T-helper 1 cell treated with Interleukin-12 subunit alpha and Interleukin-12 subunit beta and Interleukin-4 antibody, amounts not matched to agents 30 μg/mL and 1 μg/mL, for 36 hours (primary cell): ENCODE results near the gene EFHC2.

ENCODE experiments used
- H3K27ac Mint-ChIP-seq: one replicate; pipeline ENCODE4 v1.8.0; 2021; ENCODE audit warnings: mild to moderate bottlenecking, mixed read lengths
- H3K27me3 Mint-ChIP-seq: one replicate; pipeline ENCODE4 v1.8.0; 2021; ENCODE audit warnings: low read depth, mixed read lengths
- H3K36me3 Mint-ChIP-seq: one replicate; pipeline ENCODE4 v1.8.0; 2021; ENCODE audit warnings: low read depth, mixed read lengths
- H3K4me1 Mint-ChIP-seq: one replicate; pipeline ENCODE4 v1.8.0; 2021; ENCODE audit warnings: low read depth, mixed read lengths
- H3K4me3 Mint-ChIP-seq: one replicate; pipeline ENCODE4 v1.8.0; 2021; ENCODE audit warnings: mild to moderate bottlenecking, moderate library complexity, mixed read lengths
- H3K9me3 Mint-ChIP-seq: one replicate; pipeline ENCODE4 v1.8.0; 2021; ENCODE audit warnings: mixed read lengths

EFHC2 gene

GRCh38 chrX:44175455-44175854, 168.0 kb downstream of the EFHC2 start:
- no peaks in the 10 kb centered on the region for H3K4me1 Mint-ChIP-seq
- H3K36me3 Mint-ChIP-seq, result no peaks in the 10 kb centered on the region
- H3K27ac Mint-ChIP-seq, result no peak overlapping the region
- no peaks in the 10 kb centered on the region for H3K27me3 Mint-ChIP-seq
- H3K9me3 Mint-ChIP-seq, result no peaks in the 10 kb centered on the region
- H3K4me3 Mint-ChIP-seq, result no peak overlapping the region

- Mint-ChIP-seq H3K36me3 (no peaks in the 10 kb centered on the region), H3K4me1 (no peaks in the 10 kb centered on the region), H3K4me3 (no peak overlapping the region), H3K9me3 (no peaks in the 10 kb centered on the region), H3K27me3 (no peaks in the 10 kb centered on the region), H3K27ac (no peak overlapping the region)
Observed at GRCh38 chrX:44174061-44174460, 169.4 kb downstream of the EFHC2 start.

GRCh38 chrX:44173219-44173618, 170.3 kb downstream of the EFHC2 start:
- H3K4me1 Mint-ChIP-seq, result no peaks in the 10 kb centered on the region

GRCh38 chrX:44167116-44167515, 176.4 kb downstream of the EFHC2 start:
- Mint-ChIP-seq H3K27ac (no peak overlapping the region), H3K4me3 (no peak overlapping the region), H3K27me3 (no peaks in the 10 kb centered on the region), H3K9me3 (no peaks in the 10 kb centered on the region), H3K36me3 (no peaks in the 10 kb centered on the region), H3K4me1 (no peaks in the 10 kb centered on the region)

More at GRCh38 chrX:44173219-44173618, 170.3 kb downstream of the EFHC2 start:
- Mint-ChIP-seq H3K27ac (no peak overlapping the region), H3K27me3 (no peaks in the 10 kb centered on the region), H3K9me3 (no peaks in the 10 kb centered on the region), H3K4me3 (no peak overlapping the region), H3K36me3 (no peaks in the 10 kb centered on the region)

- Mint-ChIP-seq H3K27ac (no peak overlapping the region), H3K36me3 (no peaks in the 10 kb centered on the region), H3K4me1 (no peaks in the 10 kb centered on the region), H3K9me3 (peaks cover 3% of the 10 kb centered on the region), H3K27me3 (no peaks in the 10 kb centered on the region), H3K4me3 (no peak overlapping the region)
Observed at GRCh38 chrX:44162964-44163475, 180.5 kb downstream of the EFHC2 start.

GRCh38 chrX:44157858-44158257, 185.6 kb downstream of the EFHC2 start:
- H3K4me1 Mint-ChIP-seq, result no peaks in the 10 kb centered on the region
- H3K27me3 Mint-ChIP-seq, result no peaks in the 10 kb centered on the region
- peaks cover 3% of the 10 kb centered on the region for H3K9me3 Mint-ChIP-seq
- no peaks in the 10 kb centered on the region for H3K36me3 Mint-ChIP-seq
- H3K4me3 Mint-ChIP-seq, result no peak overlapping the region
- H3K27ac Mint-ChIP-seq, result no peak overlapping the region

- H3K9me3 Mint-ChIP-seq, result peaks cover 3% of the 10 kb centered on the region
- no peak overlapping the region for H3K4me3 Mint-ChIP-seq
- no peak overlapping the region for H3K27ac Mint-ChIP-seq
- H3K36me3 Mint-ChIP-seq, result no peaks in the 10 kb centered on the region
- H3K4me1 Mint-ChIP-seq, result no peaks in the 10 kb centered on the region
- no peaks in the 10 kb centered on the region for H3K27me3 Mint-ChIP-seq
Observed at GRCh38 chrX:44157283-44157682, 186.2 kb downstream of the EFHC2 start.

- Mint-ChIP-seq H3K4me1 (no peaks in the 10 kb centered on the region), H3K4me3 (no peak overlapping the region), H3K27me3 (no peaks in the 10 kb centered on the region), H3K27ac (no peak overlapping the region), H3K36me3 (no peaks in the 10 kb centered on the region), H3K9me3 (peaks cover 3% of the 10 kb centered on the region)
Observed at GRCh38 chrX:44156726-44157125, 186.7 kb downstream of the EFHC2 start.

- Mint-ChIP-seq H3K4me3 (no peak overlapping the region), H3K27ac (no peak overlapping the region), H3K27me3 (no peaks in the 10 kb centered on the region), H3K9me3 (peaks cover 3% of the 10 kb centered on the region), H3K4me1 (no peaks in the 10 kb centered on the region), H3K36me3 (no peaks in the 10 kb centered on the region)
Observed at GRCh38 chrX:44155126-44155525, 188.3 kb downstream of the EFHC2 start.

- no peaks in the 10 kb centered on the region for H3K4me1 Mint-ChIP-seq
- no peak overlapping the region for H3K4me3 Mint-ChIP-seq
- H3K9me3 Mint-ChIP-seq, result no peaks in the 10 kb centered on the region
- no peaks in the 10 kb centered on the region for H3K27me3 Mint-ChIP-seq
- no peak overlapping the region for H3K27ac Mint-ChIP-seq
- H3K36me3 Mint-ChIP-seq, result no peaks in the 10 kb centered on the region
Observed at GRCh38 chrX:44152852-44153251, 190.6 kb downstream of the EFHC2 start.

GRCh38 chrX:44147130-44147529, 196.3 kb downstream of the EFHC2 start:
- Mint-ChIP-seq H3K36me3 (no peaks in the 10 kb centered on the region), H3K4me1 (no peaks in the 10 kb centered on the region), H3K27me3 (no peaks in the 10 kb centered on the region), H3K27ac (no peak overlapping the region), H3K4me3 (no peak overlapping the region), H3K9me3 (no peaks in the 10 kb centered on the region)

GRCh38 chrX:44144177-44144945, 199.1 kb downstream of the EFHC2 start:
- H3K4me3 Mint-ChIP-seq, result no peak overlapping the region
- no peak overlapping the region for H3K27ac Mint-ChIP-seq
- no peaks in the 10 kb centered on the region for H3K4me1 Mint-ChIP-seq
- no peaks in the 10 kb centered on the region for H3K36me3 Mint-ChIP-seq
- H3K9me3 Mint-ChIP-seq, result no peaks in the 10 kb centered on the region
- H3K27me3 Mint-ChIP-seq, result no peaks in the 10 kb centered on the region

- no peaks in the 10 kb centered on the region for H3K9me3 Mint-ChIP-seq
- H3K4me1 Mint-ChIP-seq, result no peaks in the 10 kb centered on the region
- no peak overlapping the region for H3K27ac Mint-ChIP-seq
- no peaks in the 10 kb centered on the region for H3K27me3 Mint-ChIP-seq
- no peak overlapping the region for H3K4me3 Mint-ChIP-seq
- H3K36me3 Mint-ChIP-seq, result no peaks in the 10 kb centered on the region
Observed at GRCh38 chrX:44143061-44143602, 200.3 kb downstream of the EFHC2 start.

- no peak overlapping the region for H3K4me3 Mint-ChIP-seq
- H3K4me1 Mint-ChIP-seq, result no peaks in the 10 kb centered on the region
- no peaks in the 10 kb centered on the region for H3K36me3 Mint-ChIP-seq
- H3K27ac Mint-ChIP-seq, result no peak overlapping the region
- H3K27me3 Mint-ChIP-seq, result no peaks in the 10 kb centered on the region
- no peaks in the 10 kb centered on the region for H3K9me3 Mint-ChIP-seq
Observed at GRCh38 chrX:44130189-44130588, 213.3 kb downstream of the EFHC2 start.

- no peaks in the 10 kb centered on the region for H3K4me1 Mint-ChIP-seq
- H3K36me3 Mint-ChIP-seq, result no peaks in the 10 kb centered on the region
- H3K27ac Mint-ChIP-seq, result no peak overlapping the region
- no peaks in the 10 kb centered on the region for H3K9me3 Mint-ChIP-seq
- H3K4me3 Mint-ChIP-seq, result no peak overlapping the region
- H3K27me3 Mint-ChIP-seq, result no peaks in the 10 kb centered on the region
Observed at GRCh38 chrX:44113337-44113736, 230.1 kb downstream of the EFHC2 start.
